Measurements from ENCODE around the gene MAPK1IP1L. TPM values are rescaled to one million over a fixed set of nuclear protein-coding genes. Genes with fewer than 3 reads are reported as not detected.

Gene MAPK1IP1L
- total and polyA plus RNA-seq, 2 of the 8 experiments (the other 6 are each of a cell fraction or from before 2014, with no cell fraction given) = 111 to 228 TPM

GRCh38 chr14:55043528-55043927 is 7.9 kb upstream of the MAPK1IP1L start:
- 91% methylated on average over 5 of the region's 5 CpGs; no CpG with 5 or more reads in 1 of the 2 experiments for WGBS, 2 experiments (ENCODE audit: extremely low coverage in 1 of 2, insufficient coverage in 1 of 2, insufficient read length in 1 of 2, insufficient replicate concordance in 2 of 2, low coverage in 1 of 2, low lambda C conversion rate in 2 of 2, missing lambda C conversion rate in 1 of 2)
- CTCF ChIA-PET (ENCODE audit: partially characterized antibody) = no interaction called here

More at GRCh38 chr14:55043528-55043927, 7.9 kb upstream of the MAPK1IP1L start:
- H3K79me2 ChIP-seq (ENCODE audit: control insufficient read depth in 1 of 2, insufficient read depth in 2 of 2, low read length in 2 of 2) = peaks cover 0 to 2% of the 10 kb centered on the region in 2 experiments; a peak in 2 of 4 replicates
- H3K23me2 ChIP-seq (ENCODE audit: low read depth, low read length) = no peaks in the 10 kb centered on the region
- no peak overlapping the region for H2AFZ ChIP-seq (ENCODE audit: low read length)
- H2BK120ac ChIP-seq (replicated peaks; ENCODE audit: low read depth, low read length) = no peak overlapping the region
- peaks cover 0 to 26% (median 8%) of the 10 kb centered on the region in 4 experiments; a peak in 5 of 8 replicates for H3K36me3 ChIP-seq (ENCODE audit: control insufficient read depth in 2 of 4, insufficient read depth in 4 of 4, low read length in 3 of 4)
- no peaks in the 10 kb centered on the region for H3K79me1 ChIP-seq (ENCODE audit: low read depth, low read length)
- no peak overlapping the region for H2BK5ac ChIP-seq (ENCODE audit: low read depth, low read length)
- H3K4me1 ChIP-seq (replicated peaks in 1 of 4; ENCODE audit: control insufficient read depth in 3 of 4, insufficient read depth in 4 of 4, low read length in 3 of 4) = no peaks in the 10 kb centered on the region
- peaks cover 6 to 14% of the 10 kb centered on the region in 2 experiments for H4K20me1 ChIP-seq (replicated peaks in 1 of 2; ENCODE audit: control insufficient read depth in 1 of 2, insufficient read depth in 2 of 2, low read length in 2 of 2)
- H3K23ac ChIP-seq (ENCODE audit: insufficient read length) = no peak overlapping the region
- H4K8ac ChIP-seq (ENCODE audit: extremely low read depth, insufficient read depth, low read length) = no peak overlapping the region
- DNase-seq (ENCODE audit: low read depth in 1 of 2, low spot score in 2 of 2) = no peak
- POLR2A ChIA-PET (ENCODE audit: partially characterized antibody) = interaction anchor here (1.0 to 2.0 kb wide), 3 partner anchors 10 to 18 kb away, joined by 3 to 6 read pairs (median 3); no protein-coding TSS in a partner anchor
- no peak overlapping the region for H2AK5ac ChIP-seq (ENCODE audit: low read depth, low read length)
- H2BK20ac ChIP-seq (ENCODE audit: low read length) = no peak overlapping the region
- H3K14ac ChIP-seq (ENCODE audit: insufficient read length) = no peak overlapping the region
- no peak overlapping the region for H4K5ac ChIP-seq (ENCODE audit: insufficient read length, low read depth, low read length)
- no peak overlapping the region for H3K27ac ChIP-seq (ENCODE audit: low read depth, low read length)
- H3K56ac ChIP-seq (replicated peaks; ENCODE audit: insufficient read length, low read depth, low read length) = no peak overlapping the region
- H4K91ac ChIP-seq (replicated peaks; ENCODE audit: insufficient read length, low read length) = no peak overlapping the region
- no peak for FAIRE-seq
- H3K27me3 ChIP-seq (replicated peaks in 1 of 4; ENCODE audit: control insufficient read depth in 3 of 4, extremely low read depth in 1 of 4, insufficient read depth in 3 of 4, low read length in 3 of 4) = peaks cover 0 to 2% (median 1%) of the 10 kb centered on the region in 4 experiments; a peak in 3 of 7 replicates
- H3K4me2 ChIP-seq (ENCODE audit: insufficient read depth in 1 of 2, low read depth in 2 of 2, low read length in 2 of 2) = no peak overlapping the region
- H3K9me3 ChIP-seq (ENCODE audit: insufficient read depth in 2 of 2, low read depth in 1 of 2, low read length in 1 of 2) = no peaks in the 10 kb centered on the region
- H3K9ac ChIP-seq (replicated peaks in 1 of 4; ENCODE audit: extremely low read depth in 1 of 4, low read depth in 3 of 4, low read length in 3 of 4) = no peak overlapping the region
- no peak overlapping the region for H3K4ac ChIP-seq (replicated peaks; ENCODE audit: insufficient read length, low read depth, low read length)
- H3K18ac ChIP-seq (ENCODE audit: extremely low read depth, low read length) = no peak overlapping the region
- TF ChIP-seq RBBP5 (IDR thresholded peaks at IDR 0.05; ENCODE audit: borderline replicate concordance, low read depth, low read length) = no peak
- no peak for TF ChIP-seq POLR2AphosphoS5 (IDR thresholded peaks at IDR 0.05; ENCODE audit: low read depth, low read length)
- no peak for TF ChIP-seq MAFK (IDR thresholded peaks at IDR 0.05; ENCODE audit: low read depth, low read length)
- TF ChIP-seq GABPA (IDR thresholded peaks at IDR 0.05; ENCODE audit: borderline replicate concordance, insufficient read depth, low read length) = no peak
- H2BK15ac ChIP-seq (ENCODE audit: low read length) = no peak overlapping the region
- no peak overlapping the region for H3K4me3 ChIP-seq (ENCODE audit: extremely low read depth in 1 of 4, insufficient read depth in 2 of 4, low read depth in 3 of 4, low read length in 4 of 4)
- H2BK12ac ChIP-seq (ENCODE audit: low read depth, low read length) = no peak overlapping the region

All from H1 (cell line).